ENCODE results near the gene ANXA6. TPM values are rescaled to one million over a fixed set of nuclear protein-coding genes. Genes with fewer than 3 reads are reported as not detected.

ANXA6 gene
- total RNA-seq, 1 experiment from 2014 or later, result 95.9 TPM

DNA sequence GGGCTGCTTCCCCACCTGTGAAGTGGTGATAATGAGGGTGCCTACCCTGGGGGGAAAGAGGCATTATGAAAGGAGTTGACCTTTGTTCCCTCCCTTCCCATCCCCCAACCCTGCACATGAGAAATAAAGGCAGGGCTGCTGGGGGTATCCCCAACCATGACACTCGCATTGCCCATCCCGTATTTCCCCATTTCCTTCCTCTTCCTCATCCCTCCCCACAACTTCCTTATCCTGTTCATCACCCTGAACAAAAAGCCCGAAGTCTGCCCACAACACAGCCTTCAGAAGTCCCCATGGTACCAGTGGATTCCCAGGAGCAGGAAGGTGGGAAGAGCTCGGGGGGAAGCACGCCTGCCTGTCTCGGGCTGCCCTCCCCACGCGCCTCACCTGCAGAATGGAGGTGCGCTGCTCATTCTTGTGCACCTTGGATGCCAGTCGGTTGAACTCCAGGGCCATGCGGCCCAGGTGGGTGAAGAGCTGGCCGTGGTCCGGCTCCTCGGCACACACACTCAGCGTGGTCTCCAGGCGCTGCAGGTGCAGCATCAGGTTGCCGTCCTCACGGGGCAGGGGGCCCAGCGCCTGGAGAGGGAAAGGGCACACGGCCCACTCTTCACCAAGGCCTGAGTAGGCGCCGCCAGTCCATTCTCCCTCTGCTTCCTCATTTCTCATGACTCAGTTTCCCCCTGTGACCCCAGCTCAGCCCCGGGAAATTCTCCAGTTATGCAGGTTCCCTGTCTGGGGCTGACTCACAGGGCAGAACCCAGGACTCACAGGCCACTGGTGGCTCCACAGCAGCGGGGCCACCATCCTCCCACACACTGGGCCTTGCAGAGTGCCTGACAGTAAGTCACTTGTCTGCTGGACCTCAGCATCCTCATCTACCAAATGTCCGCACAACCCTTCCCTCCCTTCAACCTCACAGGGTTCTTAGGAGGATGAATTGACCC is 100.9 kb downstream of the ANXA6 start:
- intact Hi-C loops (cut with micrococcal nuclease; ENCODE audit: unreplicated experiment), result no loop called here
- POLR2A ChIA-PET (ENCODE audit: low non-redundant PET), result no interaction called here
- H3K27ac ChIP-seq (ENCODE audit: low read depth, low read length, poor library complexity, severe bottlenecking), result no peak overlapping the region
- no peak for DNase-seq (ENCODE audit: low spot score)
- BruUV-seq (replicated peaks), result no TSS peak
- H3K4me3 ChIP-seq (ENCODE audit: low read depth, low read length, poor library complexity, severe bottlenecking), result no peak overlapping the region
- no peaks in the 10 kb centered on the region for H3K9me3 ChIP-seq (ENCODE audit: low read depth, low read length, poor library complexity, severe bottlenecking)
- no peaks in the 10 kb centered on the region for H3K4me1 ChIP-seq (ENCODE audit: insufficient read depth, low read length, poor library complexity, severe bottlenecking)
- H3K36me3 ChIP-seq (ENCODE audit: insufficient read depth, low read length, poor library complexity, severe bottlenecking), result no peaks in the 10 kb centered on the region
- H3K27me3 ChIP-seq (replicated peaks; ENCODE audit: insufficient read depth, low read depth, low read length, poor library complexity), result no peaks in the 10 kb centered on the region
- CTCF ChIA-PET, result no interaction called here
- no peak for TF ChIP-seq EZH2 (IDR thresholded peaks at IDR 0.05; ENCODE audit: borderline replicate concordance, low read depth, low read length, poor library complexity, severe bottlenecking)

DNA sequence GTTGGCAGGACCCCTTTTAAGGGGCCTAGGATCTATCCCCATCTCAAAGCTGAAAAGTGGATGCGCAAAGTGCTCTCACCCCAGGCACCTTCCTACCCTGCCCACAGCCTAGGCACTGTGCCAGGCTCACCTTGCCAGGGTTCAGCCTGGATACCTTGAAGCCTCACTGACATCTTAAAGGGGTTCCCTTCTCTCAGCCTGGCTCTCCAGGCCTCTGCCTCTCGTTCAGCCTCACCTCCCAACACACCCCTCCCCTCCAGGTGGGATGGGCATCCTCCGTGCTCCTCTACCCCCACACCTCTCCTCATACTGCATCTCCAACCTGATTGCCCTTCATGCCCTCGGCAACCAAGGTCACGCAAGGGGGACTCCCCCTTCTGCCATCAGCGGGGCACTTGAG is 102.2 kb downstream of the ANXA6 start:
- Histone ChIP-seq H3K36me3 (ENCODE audit: insufficient read depth, low read length, poor library complexity, severe bottlenecking) (no peaks in the 10 kb centered on the region), H3K27me3 (replicated peaks; ENCODE audit: insufficient read depth, low read depth, low read length, poor library complexity) (no peaks in the 10 kb centered on the region), H3K4me3 (ENCODE audit: low read depth, low read length, poor library complexity, severe bottlenecking) (no peak overlapping the region), H3K4me1 (ENCODE audit: insufficient read depth, low read length, poor library complexity, severe bottlenecking) (no peaks in the 10 kb centered on the region), H3K27ac (ENCODE audit: low read depth, low read length, poor library complexity, severe bottlenecking) (no peak overlapping the region), H3K9me3 (ENCODE audit: low read depth, low read length, poor library complexity, severe bottlenecking) (no peaks in the 10 kb centered on the region)
- intact Hi-C loops (cut with micrococcal nuclease; ENCODE audit: unreplicated experiment), result no loop called here
- no peak for DNase-seq (ENCODE audit: low spot score)
- CTCF ChIA-PET, result no interaction called here
- BruUV-seq (replicated peaks), result no TSS peak
- no peak for TF ChIP-seq EZH2 (IDR thresholded peaks at IDR 0.05; ENCODE audit: borderline replicate concordance, low read depth, low read length, poor library complexity, severe bottlenecking)
- TF ChIP-seq, protein P1, sequence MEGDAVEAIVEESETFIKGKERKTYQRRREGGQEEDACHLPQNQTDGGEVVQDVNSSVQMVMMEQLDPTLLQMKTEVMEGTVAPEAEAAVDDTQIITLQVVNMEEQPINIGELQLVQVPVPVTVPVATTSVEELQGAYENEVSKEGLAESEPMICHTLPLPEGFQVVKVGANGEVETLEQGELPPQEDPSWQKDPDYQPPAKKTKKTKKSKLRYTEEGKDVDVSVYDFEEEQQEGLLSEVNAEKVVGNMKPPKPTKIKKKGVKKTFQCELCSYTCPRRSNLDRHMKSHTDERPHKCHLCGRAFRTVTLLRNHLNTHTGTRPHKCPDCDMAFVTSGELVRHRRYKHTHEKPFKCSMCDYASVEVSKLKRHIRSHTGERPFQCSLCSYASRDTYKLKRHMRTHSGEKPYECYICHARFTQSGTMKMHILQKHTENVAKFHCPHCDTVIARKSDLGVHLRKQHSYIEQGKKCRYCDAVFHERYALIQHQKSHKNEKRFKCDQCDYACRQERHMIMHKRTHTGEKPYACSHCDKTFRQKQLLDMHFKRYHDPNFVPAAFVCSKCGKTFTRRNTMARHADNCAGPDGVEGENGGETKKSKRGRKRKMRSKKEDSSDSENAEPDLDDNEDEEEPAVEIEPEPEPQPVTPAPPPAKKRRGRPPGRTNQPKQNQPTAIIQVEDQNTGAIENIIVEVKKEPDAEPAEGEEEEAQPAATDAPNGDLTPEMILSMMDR (conservative IDR thresholded peaks at IDR 0.05; ENCODE audit: low read depth, low read length), result no peak
- POLR2A ChIA-PET (ENCODE audit: low non-redundant PET), result no interaction called here

DNA sequence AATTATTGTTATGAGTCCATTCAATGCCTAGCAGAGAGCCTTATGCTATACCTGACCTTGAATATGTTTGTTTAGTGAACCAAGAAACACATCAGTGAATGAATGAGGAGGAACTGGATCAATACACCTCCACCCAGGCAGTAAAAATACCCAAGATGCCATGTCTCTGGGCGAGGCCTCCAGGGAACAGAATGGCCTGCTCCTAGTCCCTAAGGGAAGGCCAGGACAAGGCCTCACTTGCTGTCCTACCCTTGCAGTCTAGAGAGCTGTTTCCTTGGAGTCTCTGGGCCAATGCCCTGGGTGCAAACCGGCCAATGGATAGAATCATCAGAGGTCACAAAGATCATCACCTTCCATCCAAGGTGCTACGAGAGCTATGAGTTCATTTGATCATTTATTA is 102.9 kb downstream of the ANXA6 start:
- no TSS peak for BruUV-seq (replicated peaks)
- no peak overlapping the region for H3K4me3 ChIP-seq (ENCODE audit: low read depth, low read length, poor library complexity, severe bottlenecking)
- POLR2A ChIA-PET (ENCODE audit: low non-redundant PET), result no interaction called here
- H3K4me1 ChIP-seq (ENCODE audit: insufficient read depth, low read length, poor library complexity, severe bottlenecking), result no peaks in the 10 kb centered on the region
- no peaks in the 10 kb centered on the region for H3K27me3 ChIP-seq (replicated peaks; ENCODE audit: insufficient read depth, low read depth, low read length, poor library complexity)
- H3K27ac ChIP-seq (ENCODE audit: low read depth, low read length, poor library complexity, severe bottlenecking), result no peak overlapping the region
- no peaks in the 10 kb centered on the region for H3K9me3 ChIP-seq (ENCODE audit: low read depth, low read length, poor library complexity, severe bottlenecking)
- no peak for DNase-seq (ENCODE audit: low spot score)
- intact Hi-C loops (cut with micrococcal nuclease; ENCODE audit: unreplicated experiment), result no loop called here
- no peak for TF ChIP-seq EZH2 (IDR thresholded peaks at IDR 0.05; ENCODE audit: borderline replicate concordance, low read depth, low read length, poor library complexity, severe bottlenecking)
- TF ChIP-seq, protein P1 (conservative IDR thresholded peaks at IDR 0.05; ENCODE audit: low read depth, low read length), result no peak
- CTCF ChIA-PET, result no interaction called here
- H3K36me3 ChIP-seq (ENCODE audit: insufficient read depth, low read length, poor library complexity, severe bottlenecking), result no peaks in the 10 kb centered on the region

Measured in A673 (cell line).